Spleen (tissue), 11 donors: ENCODE data around the gene SSNA1. TPM values are rescaled to one million over a fixed set of nuclear protein-coding genes. Genes with fewer than 3 reads are reported as not detected.

Source experiments
- DNase-seq: peaks from one replicate; pipeline ENCODE4 v3.0.0-alpha.2; 2020
- H3K27ac ChIP-seq, 8 donors: fragments of 200-600 bp; sonication (generic) in 7 of 8; 1 replicate in 4 of 8; 2 replicates in 4 of 8; pipeline versions ENCODE4 v1.5.0 to v1.8.0; 2016 to 2021; ENCODE audit warnings: inconsistent platforms in 4 of 8, mild to moderate bottlenecking in 4 of 8, moderate library complexity in 1 of 8
- H3K27me3 ChIP-seq, 7 donors: fragments of 200-600 bp; sonication (generic) in 6 of 7; replicated peaks in 1 of 7; 1 replicate in 4 of 7; 2 replicates in 3 of 7; pipeline versions ENCODE4 v1.5.0 to v1.8.0; 2016 to 2021; ENCODE audit warnings: inconsistent platforms in 3 of 7, mild to moderate bottlenecking in 1 of 7
- H3K36me3 ChIP-seq, 6 donors: fragments of 200-600 bp; sonication (generic) in 5 of 6; 1 replicate in 4 of 6; 2 replicates in 2 of 6; pipeline versions ENCODE4 v1.5.0 to v1.8.0; 2016 to 2021; ENCODE audit warnings: inconsistent platforms in 2 of 6
- H3K4me1 ChIP-seq, 6 donors: fragments of 200-600 bp; sonication (generic) in 5 of 6; 1 replicate in 3 of 6; 2 replicates in 3 of 6; pipeline versions ENCODE4 v1.5.0 to v1.8.0; 2016 to 2021; ENCODE audit warnings: inconsistent platforms in 3 of 6
- H3K4me3 ChIP-seq, 8 donors: fragments of 200-600 bp; sonication (generic) in 7 of 8; 1 replicate in 4 of 8; 2 replicates in 4 of 8; pipeline versions ENCODE4 v1.5.0 to v1.8.0; 2016 to 2021; ENCODE audit warnings: inconsistent platforms in 4 of 8, mild to moderate bottlenecking in 4 of 8, moderate library complexity in 2 of 8
- H3K9me3 ChIP-seq, 8 donors: fragments of 200-600 bp; sonication (generic) in 7 of 8; 1 replicate in 4 of 8; 2 replicates in 4 of 8; pipeline versions ENCODE4 v1.5.0 to v1.8.0; 2016 to 2021; ENCODE audit warnings: inconsistent platforms in 4 of 8
- CTCF ChIP-seq, 11 experiments: fragments of 200-600 bp in 7 of 11; fragments of 450-650 bp in 4 of 11; sonication (generic) in 4 of 11; IDR thresholded peaks in 8 of 11; conservative IDR thresholded peaks in 3 of 11; 1 replicate in 7 of 11; 2 replicates in 4 of 11; pipeline versions ENCODE4 v1.4.0 to v1.8.0; 2016 to 2021; ENCODE audit warnings: antibody characterized with exemption in 11 of 11, inconsistent platforms in 4 of 11, mild to moderate bottlenecking in 1 of 11
- POLR2A ChIP-seq, 3 donors: fragments of 450-650 bp; IDR thresholded peaks; one replicate each; pipeline ENCODE4 v1.5.1; 2017; ENCODE audit warnings: antibody characterized with exemption in 3 of 3, mild to moderate bottlenecking in 1 of 3
- POLR2AphosphoS5 ChIP-seq, 3 donors: sonication (generic); formaldehyde crosslinking; IDR thresholded peaks; one replicate each; pipeline ENCODE4 v1.5.1; 2017; ENCODE audit warnings: antibody characterized with exemption in 3 of 3
- WGBS, 5 donors: extraction: QIAGEN DNeasy Blood & Tissue Kit in 3 of 5; methylation state at CpG; one replicate each; pipeline versions ENCODE4 v1.1.5 to v1.1.7; 2013 to 2018; 5-methylcytosine and 5-hydroxymethylcytosine counted together
- intact Hi-C: fragments of 100-400 bp; cut with DNase I; formaldehyde crosslinking; loops from one replicate; pipeline ENCODE4 v1.15.0; 2023; ENCODE audit warnings: low total_unique reads
- polyA plus RNA-seq, 3 donors: library from polyadenylated mRNA; stranded (reverse); fragments of 200-250 nt; gene quantifications; one replicate each; pipeline ENCODE4 v1.2.1, GENCODE V29; 2013
- total RNA-seq, 7 donors: library from RNA; depleted of rRNA in 3 of 7; stranded (reverse); fragments of >200 nt in 3 of 7; fragmentation: NEBNext Ultra II Directional in 4 of 7; extraction: Animal tissue kit (Norgen Biotek cat#: 25700) in 4 of 7; gene quantifications; one replicate each; pipeline versions ENCODE4 v1.1.0 to v1.2.1, GENCODE V29; 2016 to 2021
- donor health status: healthy with polysubstance abuse.
- donor health status: DM: no; HTN: no; CAD: no; lungs with moderate emphysema.
- donor health status: DM: no; HTN: no; CAD: no.
- donor health status: Bipolar disorder and iron deficiency.
- donor health status: healthy.
- donor health status: DM: no; HTN: no; CAD: no.
- donor health status: DM: yes; HTN: yes; CAD: no.

The SSNA1 gene
- total and polyA plus RNA-seq, 10 donors, result 38.2 to 109 (median 48.0) TPM

DNA sequence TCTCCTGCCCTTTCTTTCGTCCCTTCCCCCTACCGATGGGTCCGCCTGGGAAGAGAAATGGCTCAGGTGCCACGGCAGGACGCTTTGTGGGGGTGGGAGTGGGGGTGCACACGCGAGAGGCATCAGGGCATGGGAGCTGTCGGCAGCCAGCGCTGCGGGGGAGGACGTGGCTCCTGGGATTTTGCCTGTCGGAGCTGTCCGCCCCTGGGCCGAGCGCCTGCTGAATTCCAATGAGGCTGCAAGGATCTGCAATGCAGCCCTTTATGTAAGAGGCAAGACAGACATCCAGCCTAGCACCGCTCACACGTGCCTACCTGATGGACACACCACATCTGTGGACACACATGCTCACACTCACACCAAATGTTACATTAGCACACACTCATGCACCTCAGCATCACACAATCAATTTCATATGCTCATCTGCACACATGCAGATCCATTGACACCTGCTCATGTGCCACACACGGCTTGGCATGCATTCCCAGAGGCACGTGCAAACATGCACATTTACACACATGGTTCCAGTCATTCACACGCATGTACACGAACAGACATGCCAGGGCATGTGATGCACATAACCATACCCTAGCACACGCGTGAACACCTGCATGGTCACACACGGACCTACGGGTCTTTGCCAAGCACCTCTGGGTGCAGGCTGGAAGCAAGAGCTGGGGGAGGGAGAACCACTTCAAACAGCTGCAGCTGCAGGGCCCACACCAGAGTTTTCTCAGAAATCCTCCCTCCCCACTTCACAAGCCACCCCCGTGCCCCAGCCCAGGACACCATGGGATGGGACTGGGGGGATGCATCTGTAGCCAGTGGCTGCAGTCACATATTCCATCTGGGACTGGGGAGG is 48.1 kb upstream of the SSNA1 start:
- Histone ChIP-seq H3K4me1 (peaks cover 4 to 27% (median 12%) of the 10 kb centered on the region in 6 donors), H3K27me3 (peaks cover 6 to 93% (median 83%) of the 10 kb centered on the region in 7 donors), H3K9me3 (no peaks in the 10 kb centered on the region), H3K4me3 (no peak overlapping the region), H3K27ac (no peak overlapping the region), H3K36me3 (no peaks in the 10 kb centered on the region)
- 64 to 72% (median 67%) methylated on average over 25 to 26 of the region's 26 CpGs for WGBS, 5 donors
- DNase-seq, result no peak
- no peak for TF ChIP-seq POLR2A (IDR thresholded peaks at IDR 0.05)
- no peak for TF ChIP-seq CTCF (IDR thresholded peaks at IDR 0.05 in 8 of 11, conservative IDR thresholded peaks at IDR 0.05 in 3 of 11)
- no peak for TF ChIP-seq POLR2AphosphoS5 (IDR thresholded peaks at IDR 0.05)
- intact Hi-C loops, result no loop called here

DNA sequence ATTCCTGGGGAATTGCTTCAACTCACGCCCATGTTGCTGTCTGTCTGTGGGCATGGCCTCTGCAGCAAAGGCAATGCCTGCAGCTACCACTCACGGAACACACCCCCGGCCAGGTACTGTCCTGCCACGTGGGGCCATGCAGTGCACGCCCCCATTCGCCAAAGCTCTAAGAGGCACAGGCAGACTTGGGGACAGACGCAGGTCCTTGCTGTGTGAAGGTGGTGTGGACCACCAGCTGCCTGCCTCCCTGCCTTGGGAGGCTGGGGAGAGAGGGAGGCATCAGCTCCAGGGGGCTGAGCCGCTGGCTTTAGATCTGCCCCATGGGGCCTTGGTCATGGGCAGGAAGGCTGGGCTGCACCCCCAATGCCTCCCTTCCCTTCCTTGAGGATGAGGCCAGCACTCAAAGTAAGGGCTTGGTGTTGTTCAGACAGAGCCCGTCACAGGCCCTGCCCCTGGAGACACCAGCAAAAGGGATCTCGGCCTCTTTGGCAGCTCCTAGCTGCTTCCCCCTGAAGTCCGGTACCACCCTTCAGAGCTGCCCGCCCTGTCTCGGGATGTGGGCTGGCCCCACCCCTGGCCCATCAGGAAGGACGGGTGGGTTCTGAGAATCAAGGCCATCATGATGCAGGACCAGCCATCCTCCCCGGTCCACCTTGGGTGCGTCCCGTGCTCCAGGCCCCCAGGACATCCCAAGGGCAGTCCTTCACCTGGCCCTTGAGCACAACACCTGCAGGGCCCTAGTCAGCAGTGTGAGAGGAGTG is 47.2 kb upstream of the SSNA1 start:
- peaks cover 4 to 22% (median 10%) of the 10 kb centered on the region in 6 donors for H3K4me1 ChIP-seq
- H3K9me3 ChIP-seq, result no peaks in the 10 kb centered on the region
- H3K4me3 ChIP-seq, result no peak overlapping the region
- peaks cover 6 to 93% (median 87%) of the 10 kb centered on the region in 7 donors for H3K27me3 ChIP-seq
- TF ChIP-seq CTCF (IDR thresholded peaks at IDR 0.05 in 8 of 11, conservative IDR thresholded peaks at IDR 0.05 in 3 of 11) (no peak), POLR2A (IDR thresholded peaks at IDR 0.05) (no peak), POLR2AphosphoS5 (IDR thresholded peaks at IDR 0.05) (no peak)
- no peak overlapping the region for H3K27ac ChIP-seq
- no peaks in the 10 kb centered on the region for H3K36me3 ChIP-seq
- intact Hi-C loops, result no loop called here
- no peak for DNase-seq
- 40 to 74% (median 71%) methylated on average over 1 to 17 of the region's 17 CpGs for WGBS, 5 donors

DNA sequence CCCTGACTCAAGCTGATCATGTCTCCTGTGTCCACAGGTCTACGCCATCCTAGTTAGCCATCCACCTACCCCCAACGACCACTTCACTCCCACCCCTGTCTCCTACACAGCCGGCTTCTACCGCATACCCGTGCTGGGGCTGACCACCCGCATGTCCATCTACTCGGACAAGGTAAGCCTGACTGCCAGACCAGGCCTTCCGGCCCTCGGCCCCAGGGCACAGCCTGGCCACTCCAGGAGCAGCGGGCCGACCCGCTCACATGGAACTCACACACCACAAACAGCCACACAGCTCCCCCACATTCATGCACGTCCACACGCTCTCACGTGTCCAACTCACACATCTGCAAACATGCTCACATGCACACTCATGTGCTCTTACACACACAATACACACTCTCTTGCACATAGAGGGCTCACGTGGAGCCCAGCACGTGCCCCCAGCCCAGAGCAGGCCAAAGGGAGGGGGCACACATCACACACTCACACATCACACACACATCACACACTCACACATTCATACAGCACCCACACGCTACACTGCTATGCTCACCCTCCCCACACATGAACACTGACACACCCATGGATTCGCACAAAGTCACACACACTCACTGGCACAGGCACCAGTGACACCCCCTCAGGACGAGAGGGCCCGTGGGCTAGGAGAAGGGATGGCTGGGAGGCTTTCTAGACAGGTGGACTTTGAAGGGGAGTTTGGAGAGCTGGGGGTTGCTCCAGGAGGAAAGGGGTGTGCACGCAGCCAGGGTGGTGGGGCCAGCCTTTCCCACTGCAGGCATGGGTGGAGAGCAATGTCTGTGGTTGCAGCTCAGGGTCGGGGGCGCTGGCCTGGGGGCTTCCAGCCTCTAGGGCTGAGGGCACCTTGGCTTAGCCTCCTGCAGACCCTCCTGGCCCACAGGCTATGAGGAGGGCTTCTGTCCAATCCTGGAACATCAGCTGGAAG is 46.2 kb upstream of the SSNA1 start:
- TF ChIP-seq POLR2A (IDR thresholded peaks at IDR 0.05) (no peak), POLR2AphosphoS5 (IDR thresholded peaks at IDR 0.05) (no peak), CTCF (IDR thresholded peaks at IDR 0.05 in 8 of 11, conservative IDR thresholded peaks at IDR 0.05 in 3 of 11) (no peak)
- H3K27ac ChIP-seq, result no peak overlapping the region
- no peaks in the 10 kb centered on the region for H3K36me3 ChIP-seq
- intact Hi-C loops, result no loop called here
- peaks cover 6 to 93% (median 77%) of the 10 kb centered on the region in 7 donors for H3K27me3 ChIP-seq
- H3K4me3 ChIP-seq, result no peak overlapping the region
- 67 to 80% (median 78%) methylated on average over 22 to 24 of the region's 24 CpGs for WGBS, 5 donors
- H3K9me3 ChIP-seq, result no peaks in the 10 kb centered on the region
- H3K4me1 ChIP-seq, result peaks cover 4 to 17% (median 8%) of the 10 kb centered on the region in 6 donors
- DNase-seq, result no peak
